Neural cell (in vitro differentiated cells): ENCODE measurements around the gene AKT3.

Experiments
- POLR2AphosphoS5 ChIP-seq: IDR thresholded peaks from 2 replicates; pipeline ENCODE4 v1.6.1; 2012
- RAD21 ChIP-seq: fragments of 450-650 bp; conservative IDR thresholded peaks from 2 replicates; pipeline ENCODE4 v1.6.1; 2014; ENCODE audit warnings: antibody characterized with exemption, mild to moderate bottlenecking, moderate library complexity
- TF ChIP-seq, protein P1 (sequence below): fragments of 450-650 bp; IDR thresholded peaks from 2 replicates; pipeline ENCODE4 v1.5.1; 2014; ENCODE audit warnings: antibody characterized with exemption, mild to moderate bottlenecking, moderate library complexity; ENCODE audit not compliant: poor library complexity, severe bottlenecking

- TF ChIP-seq, protein P1, sequence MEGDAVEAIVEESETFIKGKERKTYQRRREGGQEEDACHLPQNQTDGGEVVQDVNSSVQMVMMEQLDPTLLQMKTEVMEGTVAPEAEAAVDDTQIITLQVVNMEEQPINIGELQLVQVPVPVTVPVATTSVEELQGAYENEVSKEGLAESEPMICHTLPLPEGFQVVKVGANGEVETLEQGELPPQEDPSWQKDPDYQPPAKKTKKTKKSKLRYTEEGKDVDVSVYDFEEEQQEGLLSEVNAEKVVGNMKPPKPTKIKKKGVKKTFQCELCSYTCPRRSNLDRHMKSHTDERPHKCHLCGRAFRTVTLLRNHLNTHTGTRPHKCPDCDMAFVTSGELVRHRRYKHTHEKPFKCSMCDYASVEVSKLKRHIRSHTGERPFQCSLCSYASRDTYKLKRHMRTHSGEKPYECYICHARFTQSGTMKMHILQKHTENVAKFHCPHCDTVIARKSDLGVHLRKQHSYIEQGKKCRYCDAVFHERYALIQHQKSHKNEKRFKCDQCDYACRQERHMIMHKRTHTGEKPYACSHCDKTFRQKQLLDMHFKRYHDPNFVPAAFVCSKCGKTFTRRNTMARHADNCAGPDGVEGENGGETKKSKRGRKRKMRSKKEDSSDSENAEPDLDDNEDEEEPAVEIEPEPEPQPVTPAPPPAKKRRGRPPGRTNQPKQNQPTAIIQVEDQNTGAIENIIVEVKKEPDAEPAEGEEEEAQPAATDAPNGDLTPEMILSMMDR, result no peak
- no peak for TF ChIP-seq POLR2AphosphoS5
- no peak for TF ChIP-seq RAD21
Observed at GRCh38 chr1:243483071-243483771, 366.8 kb downstream of the AKT3 start.
